ENCODE data around the gene SCRN2.

- TF ChIP-seq, protein P1, sequence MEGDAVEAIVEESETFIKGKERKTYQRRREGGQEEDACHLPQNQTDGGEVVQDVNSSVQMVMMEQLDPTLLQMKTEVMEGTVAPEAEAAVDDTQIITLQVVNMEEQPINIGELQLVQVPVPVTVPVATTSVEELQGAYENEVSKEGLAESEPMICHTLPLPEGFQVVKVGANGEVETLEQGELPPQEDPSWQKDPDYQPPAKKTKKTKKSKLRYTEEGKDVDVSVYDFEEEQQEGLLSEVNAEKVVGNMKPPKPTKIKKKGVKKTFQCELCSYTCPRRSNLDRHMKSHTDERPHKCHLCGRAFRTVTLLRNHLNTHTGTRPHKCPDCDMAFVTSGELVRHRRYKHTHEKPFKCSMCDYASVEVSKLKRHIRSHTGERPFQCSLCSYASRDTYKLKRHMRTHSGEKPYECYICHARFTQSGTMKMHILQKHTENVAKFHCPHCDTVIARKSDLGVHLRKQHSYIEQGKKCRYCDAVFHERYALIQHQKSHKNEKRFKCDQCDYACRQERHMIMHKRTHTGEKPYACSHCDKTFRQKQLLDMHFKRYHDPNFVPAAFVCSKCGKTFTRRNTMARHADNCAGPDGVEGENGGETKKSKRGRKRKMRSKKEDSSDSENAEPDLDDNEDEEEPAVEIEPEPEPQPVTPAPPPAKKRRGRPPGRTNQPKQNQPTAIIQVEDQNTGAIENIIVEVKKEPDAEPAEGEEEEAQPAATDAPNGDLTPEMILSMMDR (IDR thresholded peaks at IDR 0.05; ENCODE audit: control extremely low read depth in 1 of 3, insufficient read depth in 1 of 3, low read depth in 1 of 3, low read length in 3 of 3), result no peak
- no peak for TF ChIP-seq TAF7 (optimal IDR thresholded peaks at IDR 0.05; ENCODE audit: borderline replicate concordance, low read depth, low read length)
Observed at GRCh38 chr17:47800686-47801085, 40.4 kb downstream of the SCRN2 start.

Data from H1 (cell line).